ENCODE results near the gene DHCR24. TPM values are rescaled to one million over a fixed set of nuclear protein-coding genes. Genes with fewer than 3 reads are reported as not detected.
A peak's percentile ranks its signal among the peaks of the same experiment; 100 is the strongest.
"Not testable (repeated sequence)": the region's sequence is repeated elsewhere in the genome, so short reads cannot be mapped to it uniquely, and the experiment has no call there.

The DHCR24 gene
- total RNA-seq, 2 donors from 2014 or later, result 23.6 to 32.3 TPM

- Histone ChIP-seq H3K36me3 (replicated peaks in 1 of 2; ENCODE audit: insufficient read depth in 1 of 2, low read depth in 2 of 2) (peaks cover 0 to 2% of the 10 kb centered on the region in 2 donors), H3K4me3 (no peak overlapping the region), H3K27ac (peak overlapping the region; percentile 19 to 83 (median 54)), H3K27me3 (no peaks in the 10 kb centered on the region), H3K9me3 (no peaks in the 10 kb centered on the region), H3K4me1 (peaks cover 46% of the 10 kb centered on the region)
- no peak for DNase-seq
- TF ChIP-seq POLR2A (IDR thresholded peaks at IDR 0.05), result no peak
- no peak for TF ChIP-seq CTCF (IDR thresholded peaks at IDR 0.05)
- WGBS, 2 donors, result 22 to 28% methylated on average over 3 of the region's 3 CpGs
- intact Hi-C loops (cut with DNase I), result no loop called here
- no peak for ATAC-seq
Observed at GRCh38 chr1:54884135-54884586, 2.8 kb downstream of the DHCR24 start.

- Histone ChIP-seq H3K4me1 (peaks cover 46% of the 10 kb centered on the region), H3K27ac (peak overlapping the region; percentile 4 to 83 (median 54)), H3K36me3 (replicated peaks in 1 of 2; ENCODE audit: insufficient read depth in 1 of 2, low read depth in 2 of 2) (peaks cover 0 to 2% of the 10 kb centered on the region in 2 donors), H3K27me3 (no peaks in the 10 kb centered on the region), H3K9me3 (no peaks in the 10 kb centered on the region), H3K4me3 (no peak overlapping the region)
- DNase-seq, result peak in 3 of 4 donors; percentile 24 to 49 (median 42)
- ATAC-seq, result no peak
- TF ChIP-seq CTCF (IDR thresholded peaks at IDR 0.05), result no peak
- no peak for TF ChIP-seq POLR2A (IDR thresholded peaks at IDR 0.05)
- intact Hi-C loops (cut with DNase I), result no loop called here
- 69 to 82% methylated on average over 10 of the region's 10 CpGs for WGBS, 2 donors
Observed at GRCh38 chr1:54883349-54884102, 3.5 kb downstream of the DHCR24 start.

- Histone ChIP-seq H3K4me3 (no peak overlapping the region), H3K9me3 (no peaks in the 10 kb centered on the region), H3K27me3 (no peaks in the 10 kb centered on the region), H3K27ac (peak overlapping the region in 1 of 4 donors; percentile 83), H3K36me3 (replicated peaks in 1 of 2; ENCODE audit: insufficient read depth in 1 of 2, low read depth in 2 of 2) (peaks cover 0 to 2% of the 10 kb centered on the region in 2 donors), H3K4me1 (peaks cover 36% of the 10 kb centered on the region)
- DNase-seq (no peak), ATAC-seq (no peak)
- TF ChIP-seq CTCF (IDR thresholded peaks at IDR 0.05), result no peak
- TF ChIP-seq POLR2A (IDR thresholded peaks at IDR 0.05), result no peak
- intact Hi-C loops (cut with DNase I), result no loop called here
- 85% methylated on average over 1 of the region's 1 CpG for WGBS, 2 donors
Observed at GRCh38 chr1:54882519-54882918, 4.5 kb downstream of the DHCR24 start.

GRCh38 chr1:54881604-54882003 lies 5.4 kb downstream of the DHCR24 start:
- DNase-seq; H3K4me3 ChIP-seq; H3K27me3 ChIP-seq; H3K36me3 ChIP-seq (replicated peaks in 1 of 2; ENCODE audit: insufficient read depth in 1 of 2, low read depth in 2 of 2); ATAC-seq; intact Hi-C loops (cut with DNase I); H3K9me3 ChIP-seq; H3K27ac ChIP-seq: not testable (repeated sequence)
- peaks cover 34% of the 10 kb centered on the region for H3K4me1 ChIP-seq
- WGBS, 2 donors, result 89 to 98% methylated on average over 2 of the region's 2 CpGs

- WGBS, 2 donors, result 33 to 71% methylated on average over 1 of the region's 1 CpG
- TF ChIP-seq CTCF (IDR thresholded peaks at IDR 0.05), result no peak
- no peak for TF ChIP-seq POLR2A (IDR thresholded peaks at IDR 0.05)
- H3K9me3 ChIP-seq, result no peaks in the 10 kb centered on the region
- ATAC-seq (no peak), DNase-seq (no peak)
- H3K36me3 ChIP-seq (replicated peaks in 1 of 2; ENCODE audit: insufficient read depth in 1 of 2, low read depth in 2 of 2), result peaks cover 2 to 8% of the 10 kb centered on the region in 2 donors
- H3K4me3 ChIP-seq, result no peak overlapping the region
- no peaks in the 10 kb centered on the region for H3K27me3 ChIP-seq
- no peak overlapping the region for H3K27ac ChIP-seq
- peaks cover 17% of the 10 kb centered on the region for H3K4me1 ChIP-seq
- intact Hi-C loops (cut with DNase I), result no loop called here
Observed at GRCh38 chr1:54879872-54880271, 7.1 kb downstream of the DHCR24 start.

Measured in body of pancreas (tissue), 4 donors.